ENCODE measurements around the gene GRN. TPM values are rescaled to one million over a fixed set of nuclear protein-coding genes. Genes with fewer than 3 reads are reported as not detected.

The GRN gene
- 100 to 1,000 TPM; 186 to 249 (median 221) TPM for total RNA-seq (2021; fragmentation: NEBNext Ultra II Directional; extraction: Animal tissue kit (Norgen Biotek cat#: 25700))
- long read RNA-seq, transcript GRN-201 (13 exons, 2,342 nt), result major isoform, 315 of 410 reads
- long read RNA-seq, partial matches to known transcripts, result 58 of 410 reads
- long read RNA-seq, other reads (novel, unspliced or antisense), result 37 of 410 reads

DNA sequence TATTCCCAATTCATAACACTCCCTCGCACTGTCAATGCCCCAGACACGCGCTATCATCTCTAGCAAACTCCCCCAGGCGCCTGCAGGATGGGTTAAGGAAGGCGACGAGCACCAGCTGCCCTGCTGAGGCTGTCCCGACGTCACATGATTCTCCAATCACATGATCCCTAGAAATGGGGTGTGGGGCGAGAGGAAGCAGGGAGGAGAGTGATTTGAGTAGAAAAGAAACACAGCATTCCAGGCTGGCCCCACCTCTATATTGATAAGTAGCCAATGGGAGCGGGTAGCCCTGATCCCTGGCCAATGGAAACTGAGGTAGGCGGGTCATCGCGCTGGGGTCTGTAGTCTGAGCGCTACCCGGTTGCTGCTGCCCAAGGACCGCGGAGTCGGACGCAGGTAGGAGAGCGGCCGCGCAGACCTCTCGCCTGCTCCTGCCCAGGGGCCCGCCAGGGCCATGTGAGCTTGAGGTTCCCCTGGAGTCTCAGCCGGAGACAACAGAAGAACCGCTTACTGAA, at the start of gene GRN:
Gene GRN, plus strand, starts transcription at position 364 of the 515 bp plus-strand sequence. CDS start 3,863 bp downstream, outside the sequence.
- Mint-ChIP-seq H3K9me3 (no peaks in the 10 kb centered on the region), H3K4me1 (ENCODE audit: low read depth) (peaks cover 28% of the 10 kb centered on the region), H3K27ac (peak within 1 kb of the TSS; percentile 89), H3K27me3 (ENCODE audit: insufficient read depth) (peaks cover 6% of the 10 kb centered on the region), H3K36me3 (ENCODE audit: low read depth) (0 out of 2 replicates have a peak, but pooled peaks cover 4% of the 10 kb centered on the region), H3K4me3 (peak within 1 kb of the TSS; percentile 97)
- TF ChIP-seq, protein P1, sequence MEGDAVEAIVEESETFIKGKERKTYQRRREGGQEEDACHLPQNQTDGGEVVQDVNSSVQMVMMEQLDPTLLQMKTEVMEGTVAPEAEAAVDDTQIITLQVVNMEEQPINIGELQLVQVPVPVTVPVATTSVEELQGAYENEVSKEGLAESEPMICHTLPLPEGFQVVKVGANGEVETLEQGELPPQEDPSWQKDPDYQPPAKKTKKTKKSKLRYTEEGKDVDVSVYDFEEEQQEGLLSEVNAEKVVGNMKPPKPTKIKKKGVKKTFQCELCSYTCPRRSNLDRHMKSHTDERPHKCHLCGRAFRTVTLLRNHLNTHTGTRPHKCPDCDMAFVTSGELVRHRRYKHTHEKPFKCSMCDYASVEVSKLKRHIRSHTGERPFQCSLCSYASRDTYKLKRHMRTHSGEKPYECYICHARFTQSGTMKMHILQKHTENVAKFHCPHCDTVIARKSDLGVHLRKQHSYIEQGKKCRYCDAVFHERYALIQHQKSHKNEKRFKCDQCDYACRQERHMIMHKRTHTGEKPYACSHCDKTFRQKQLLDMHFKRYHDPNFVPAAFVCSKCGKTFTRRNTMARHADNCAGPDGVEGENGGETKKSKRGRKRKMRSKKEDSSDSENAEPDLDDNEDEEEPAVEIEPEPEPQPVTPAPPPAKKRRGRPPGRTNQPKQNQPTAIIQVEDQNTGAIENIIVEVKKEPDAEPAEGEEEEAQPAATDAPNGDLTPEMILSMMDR (IDR thresholded peaks at IDR 0.05), result no peak
- peak; percentile 98 for DNase-seq

DNA sequence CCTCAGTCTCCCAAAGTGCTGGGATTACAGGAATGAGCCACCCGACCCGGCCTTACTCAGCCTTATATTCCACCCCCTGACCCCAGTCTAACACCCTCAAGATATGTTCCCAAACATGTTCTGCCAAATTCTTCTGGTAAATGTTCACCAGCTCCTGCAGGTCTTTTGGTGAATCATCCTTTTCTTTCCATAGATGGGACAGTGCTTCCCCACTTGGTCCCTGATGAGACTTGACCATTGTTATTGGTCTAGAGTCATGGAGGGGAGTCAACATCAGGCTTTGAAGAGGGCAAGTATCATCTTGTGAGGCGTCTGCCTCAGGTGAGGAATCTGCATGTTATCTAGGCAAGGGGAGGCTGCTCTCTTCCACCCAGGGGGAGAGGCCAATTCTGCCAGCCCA, 47.1 kb upstream of the GRN start:
- TF ChIP-seq, protein P1 (IDR thresholded peaks at IDR 0.05), result no peak
- Mint-ChIP-seq H3K27ac (no peak overlapping the region), H3K27me3 (ENCODE audit: insufficient read depth) (peaks cover 24% of the 10 kb centered on the region), H3K4me1 (ENCODE audit: low read depth) (no peaks in the 10 kb centered on the region), H3K36me3 (ENCODE audit: low read depth) (no peaks in the 10 kb centered on the region), H3K4me3 (no peak overlapping the region), H3K9me3 (no peaks in the 10 kb centered on the region)
- no peak for DNase-seq

DNA sequence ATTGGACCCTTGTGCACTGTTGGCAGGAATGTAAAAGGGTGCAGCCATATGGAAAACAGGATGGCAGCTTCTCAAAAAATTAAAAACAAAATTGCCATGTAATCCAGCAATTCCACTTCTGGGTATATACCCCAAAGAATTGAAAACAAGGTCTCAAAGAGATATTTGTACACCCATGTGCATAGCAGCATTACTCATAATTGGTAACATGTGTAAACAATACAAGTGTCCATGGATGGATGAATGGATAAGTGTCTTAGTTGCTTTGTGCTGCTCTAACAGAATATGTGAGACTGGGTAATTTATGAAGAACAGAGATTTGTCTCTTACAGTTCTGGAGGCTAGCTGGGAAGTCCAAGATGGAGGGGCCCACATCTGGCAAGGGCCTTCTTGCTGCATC, 40.5 kb upstream of the GRN start:
- Mint-ChIP-seq H3K27me3 (ENCODE audit: insufficient read depth) (peaks cover 33% of the 10 kb centered on the region), H3K9me3 (no peaks in the 10 kb centered on the region), H3K36me3 (ENCODE audit: low read depth) (no peaks in the 10 kb centered on the region), H3K27ac (no peak overlapping the region), H3K4me1 (ENCODE audit: low read depth) (no peaks in the 10 kb centered on the region), H3K4me3 (no peak overlapping the region)
- TF ChIP-seq, protein P1 (IDR thresholded peaks at IDR 0.05), result no peak
- DNase-seq, result no peak

DNA sequence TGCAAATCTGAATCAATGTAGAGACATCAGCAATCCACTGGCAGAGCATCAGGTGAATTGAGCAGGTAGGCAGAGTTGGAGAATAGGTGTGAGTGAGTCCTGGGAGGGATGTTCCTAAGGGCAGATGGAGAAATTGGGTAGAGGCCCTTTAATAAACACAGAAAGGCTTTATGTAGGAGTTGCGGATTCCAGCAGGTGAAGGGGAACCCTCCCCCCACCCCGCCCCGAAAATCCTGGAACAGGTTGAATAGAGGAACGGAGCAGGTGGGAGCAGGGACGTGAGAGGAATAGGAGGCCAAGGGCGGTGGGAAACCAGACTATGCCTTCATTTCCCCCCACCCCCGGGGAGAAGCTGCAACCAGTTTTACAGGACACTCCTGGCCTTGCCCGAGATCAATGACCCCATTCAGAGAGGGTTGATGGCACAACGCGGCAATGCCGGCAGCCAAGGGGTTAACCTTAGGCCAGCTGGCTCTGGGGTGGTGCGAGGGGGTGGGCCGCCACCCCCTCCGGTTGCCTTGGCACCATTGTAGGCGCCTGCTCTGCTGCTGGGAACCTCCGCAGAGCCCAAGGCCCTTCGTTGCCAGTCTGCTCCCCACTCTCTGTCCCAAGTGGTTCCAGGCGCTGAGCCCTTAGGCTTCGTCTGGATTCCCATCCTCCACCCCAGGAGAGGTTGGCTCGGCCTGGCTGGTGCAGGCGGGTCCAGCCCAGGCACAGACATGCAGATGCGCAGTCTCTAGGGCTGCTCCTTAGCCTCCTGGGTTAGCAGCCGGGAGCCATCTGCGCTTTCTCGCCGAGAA, 37.5 kb upstream of the GRN start:
- DNase-seq, result no peak
- Mint-ChIP-seq H3K36me3 (ENCODE audit: low read depth) (no peaks in the 10 kb centered on the region), H3K4me1 (ENCODE audit: low read depth) (no peaks in the 10 kb centered on the region), H3K27me3 (ENCODE audit: insufficient read depth) (peaks cover 37% of the 10 kb centered on the region), H3K27ac (no peak overlapping the region), H3K9me3 (no peaks in the 10 kb centered on the region), H3K4me3 (no peak overlapping the region)
- TF ChIP-seq, protein P1 (IDR thresholded peaks at IDR 0.05), result no peak

DNA sequence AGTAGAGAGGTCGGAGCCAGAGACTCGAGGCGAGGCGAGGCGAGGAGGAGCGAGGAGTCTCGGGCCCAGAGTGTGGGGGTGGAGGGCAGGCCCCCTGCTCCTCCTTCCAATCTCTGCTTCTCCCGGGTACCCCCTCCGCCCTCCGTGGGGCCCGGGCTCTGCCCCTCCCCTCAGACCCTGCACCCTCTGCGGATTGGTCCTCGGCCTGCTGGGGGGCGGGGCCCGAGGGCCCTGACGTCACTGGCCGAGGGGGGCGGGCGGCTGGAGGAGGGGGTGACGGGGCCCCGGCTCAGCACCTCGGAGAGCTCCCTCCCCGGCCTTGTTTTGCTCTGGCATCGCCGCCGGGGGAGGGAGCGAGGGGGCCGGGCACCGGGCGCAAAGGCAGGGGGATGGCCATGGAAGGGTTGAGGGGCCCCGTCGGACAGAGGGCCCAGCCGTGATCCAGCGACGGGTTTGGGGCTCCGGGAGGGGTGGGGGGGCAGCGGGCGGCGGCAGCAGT, 36.7 kb upstream of the GRN start, which contains the start of gene RUNDC3A:
Gene RUNDC3A, plus strand, starts transcription at position 282 of the 499 bp plus-strand sequence. CDS start 232 bp downstream, outside the sequence.
- H3K27me3 Mint-ChIP-seq (ENCODE audit: insufficient read depth), result peaks cover 44% of the 10 kb centered on the region
- H3K4me3 Mint-ChIP-seq, result no peak within 1 kb of the TSS
- no peak within 1 kb of the TSS for H3K27ac Mint-ChIP-seq
- no peaks in the 10 kb centered on the region for H3K9me3 Mint-ChIP-seq
- TF ChIP-seq, protein P1 (IDR thresholded peaks at IDR 0.05), result no peak
- H3K36me3 Mint-ChIP-seq (ENCODE audit: low read depth), result no peaks in the 10 kb centered on the region
- no peaks in the 10 kb centered on the region for H3K4me1 Mint-ChIP-seq (ENCODE audit: low read depth)
- peak; percentile 25 for DNase-seq
